Ovary (tissue), 9 donors: ENCODE measurements around the gene ARHGAP12. TPM values are rescaled to one million over a fixed set of nuclear protein-coding genes. Genes with fewer than 3 reads are reported as not detected.

Experiments used
- DNase-seq, 5 donors: peaks; one replicate each; pipeline ENCODE4 v3.0.0-alpha.2; 2019 to 2020
- H3K27ac ChIP-seq, 2 donors: fragments of 200-600 bp; one replicate each; pipeline versions ENCODE4 v1.5.1 to v1.8.0; 2019 to 2022
- H3K27me3 ChIP-seq: fragments of 200-600 bp; one replicate; pipeline ENCODE4 v1.8.0; 2022
- H3K36me3 ChIP-seq: fragments of 200-600 bp; sonication (generic); one replicate; pipeline ENCODE4 v1.5.1; 2019
- H3K4me1 ChIP-seq: one replicate; pipeline ENCODE4 v1.8.1; 2013; ENCODE audit warnings: mild to moderate bottlenecking, moderate library complexity; ENCODE audit not compliant: insufficient read depth
- H3K4me3 ChIP-seq: fragments of 200-600 bp; sonication (generic); one replicate; pipeline ENCODE4 v1.5.1; 2017
- H3K9me3 ChIP-seq, 2 donors: fragments of 200-600 bp in 1 of 2; sonication (generic) in 1 of 2; one replicate each; pipeline versions ENCODE4 v1.5.1 to v1.8.1; 2013 to 2019; ENCODE audit warnings: mild to moderate bottlenecking in 1 of 2, moderate library complexity in 1 of 2
- EP300 ChIP-seq: sonication (generic); formaldehyde crosslinking; IDR thresholded peaks from one replicate; pipeline ENCODE4 v1.6.1; 2017; ENCODE audit warnings: antibody characterized with exemption
- POLR2A ChIP-seq: fragments of 450-650 bp; IDR thresholded peaks from one replicate; pipeline ENCODE4 v1.6.1; 2017; ENCODE audit warnings: antibody characterized with exemption, mild to moderate bottlenecking, moderate library complexity
- WGBS, 3 donors: extraction: QIAGEN DNeasy Blood & Tissue Kit in 1 of 3; methylation state at CpG; one replicate each; pipeline versions ENCODE4 v1.1.5 to v1.1.7; 2013 to 2017; 5-methylcytosine and 5-hydroxymethylcytosine counted together
- intact Hi-C, 4 donors: fragments of 100-400 bp; cut with DNase I; formaldehyde crosslinking; loops; one replicate each; pipeline versions ENCODE4 v1.11.0 to v1.15.1; 2022 to 2023
- polyA plus RNA-seq, 2 donors: library from polyadenylated mRNA; stranded (reverse); fragments of 200-250 nt in 1 of 2; fragments of 350-450 nt in 1 of 2; fragmentation: Illumina TruSeq in 1 of 2; extraction: RNeasy Lipid Tissue Mini Kit (QIAGEN cat#74804) in 1 of 2; gene quantifications; one replicate each; pipeline ENCODE4 v1.2.3, GENCODE V29; 2013 to 2014
- total RNA-seq, 7 donors: library from RNA; depleted of rRNA in 2 of 7; stranded (reverse); fragments of >200 nt in 2 of 7; fragmentation: NEBNext Ultra II Directional in 3 of 7; extraction: Animal tissue kit (Norgen Biotek cat#: 25700) in 3 of 7; gene quantifications; one replicate each; pipeline versions ENCODE4 v1.1.0 to v1.2.4, GENCODE V29; 2016 to 2023
- TF ChIP-seq, protein P1 (sequence below), 3 donors: fragments of 450-650 bp in 2 of 3; fragments of 200-600 bp in 1 of 3; IDR thresholded peaks; one replicate each; pipeline versions ENCODE4 v1.5.1 to v1.8.0; 2016 to 2022; ENCODE audit warnings: antibody characterized with exemption in 3 of 3, mild to moderate bottlenecking in 1 of 3
- donor health status: DM: no; HTN: no; CAD: no; lungs with moderate emphysema.
- donor health status: DM: no; HTN: no; CAD: no.
- donor health status: Bipolar disorder and iron deficiency.
- donor health status: DM: yes; HTN: yes; CAD: no.
- donor health status: DM: no; HTN: no; CAD: no.
- donor health status: DM: yes; HTN: yes; CAD: no.

Gene ARHGAP12
- total and polyA plus RNA-seq, 9 donors: 13.9 to 60.6 (median 32.0) TPM

DNA sequence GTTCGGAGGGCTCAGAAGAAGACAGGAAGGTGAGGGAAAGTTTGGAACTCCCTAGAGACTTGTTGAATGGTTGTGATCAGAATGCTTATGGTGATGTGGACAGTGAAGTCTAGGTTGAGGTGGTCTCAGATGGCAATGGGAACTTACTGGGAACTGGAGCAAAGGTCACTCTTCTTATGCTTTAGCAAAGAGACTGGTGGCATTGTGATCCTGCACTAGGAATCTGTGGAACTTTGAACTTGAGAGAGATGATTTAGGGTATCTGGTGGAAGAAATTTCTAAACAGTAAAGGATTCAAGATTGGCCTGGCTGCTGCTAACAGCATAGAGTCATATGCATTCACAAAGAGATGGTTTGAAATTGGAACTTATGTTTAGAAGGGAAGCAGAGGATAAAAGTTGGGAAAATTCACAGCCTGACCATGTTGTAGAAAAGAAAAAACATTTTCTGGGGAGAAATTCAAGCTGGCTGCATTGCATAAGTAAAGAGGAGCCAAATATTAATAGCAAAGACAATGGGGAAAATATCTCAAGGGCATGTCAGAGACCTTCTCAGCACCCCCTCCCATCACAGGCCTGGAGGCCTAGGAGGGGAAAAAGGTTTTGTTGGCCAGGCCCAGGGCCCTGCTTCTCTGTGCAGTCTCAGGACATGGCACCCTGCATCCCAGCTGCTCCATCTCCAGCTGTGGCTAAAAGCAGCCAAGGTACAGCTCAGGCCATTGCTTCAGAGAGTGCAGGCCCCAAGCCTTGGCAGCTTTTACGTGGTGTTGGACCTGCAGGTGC lies 26.0 kb upstream of the ARHGAP12 start:
- intact Hi-C loops: no loop called here
- WGBS, 3 donors: 93 to 94% (median 94%) methylated on average over 2 of the region's 2 CpGs
- Histone ChIP-seq H3K4me3 (no peak overlapping the region), H3K9me3 (peaks cover 0 to 4% of the 10 kb centered on the region in 2 donors), H3K27me3 (no peaks in the 10 kb centered on the region), H3K4me1 (peaks cover 1% of the 10 kb centered on the region), H3K36me3 (no peaks in the 10 kb centered on the region), H3K27ac (no peak overlapping the region)
- DNase-seq: no peak
- TF ChIP-seq EP300 (no peak), POLR2A (no peak)
- TF ChIP-seq, protein P1, sequence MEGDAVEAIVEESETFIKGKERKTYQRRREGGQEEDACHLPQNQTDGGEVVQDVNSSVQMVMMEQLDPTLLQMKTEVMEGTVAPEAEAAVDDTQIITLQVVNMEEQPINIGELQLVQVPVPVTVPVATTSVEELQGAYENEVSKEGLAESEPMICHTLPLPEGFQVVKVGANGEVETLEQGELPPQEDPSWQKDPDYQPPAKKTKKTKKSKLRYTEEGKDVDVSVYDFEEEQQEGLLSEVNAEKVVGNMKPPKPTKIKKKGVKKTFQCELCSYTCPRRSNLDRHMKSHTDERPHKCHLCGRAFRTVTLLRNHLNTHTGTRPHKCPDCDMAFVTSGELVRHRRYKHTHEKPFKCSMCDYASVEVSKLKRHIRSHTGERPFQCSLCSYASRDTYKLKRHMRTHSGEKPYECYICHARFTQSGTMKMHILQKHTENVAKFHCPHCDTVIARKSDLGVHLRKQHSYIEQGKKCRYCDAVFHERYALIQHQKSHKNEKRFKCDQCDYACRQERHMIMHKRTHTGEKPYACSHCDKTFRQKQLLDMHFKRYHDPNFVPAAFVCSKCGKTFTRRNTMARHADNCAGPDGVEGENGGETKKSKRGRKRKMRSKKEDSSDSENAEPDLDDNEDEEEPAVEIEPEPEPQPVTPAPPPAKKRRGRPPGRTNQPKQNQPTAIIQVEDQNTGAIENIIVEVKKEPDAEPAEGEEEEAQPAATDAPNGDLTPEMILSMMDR (IDR thresholded peaks at IDR 0.05): no peak

DNA sequence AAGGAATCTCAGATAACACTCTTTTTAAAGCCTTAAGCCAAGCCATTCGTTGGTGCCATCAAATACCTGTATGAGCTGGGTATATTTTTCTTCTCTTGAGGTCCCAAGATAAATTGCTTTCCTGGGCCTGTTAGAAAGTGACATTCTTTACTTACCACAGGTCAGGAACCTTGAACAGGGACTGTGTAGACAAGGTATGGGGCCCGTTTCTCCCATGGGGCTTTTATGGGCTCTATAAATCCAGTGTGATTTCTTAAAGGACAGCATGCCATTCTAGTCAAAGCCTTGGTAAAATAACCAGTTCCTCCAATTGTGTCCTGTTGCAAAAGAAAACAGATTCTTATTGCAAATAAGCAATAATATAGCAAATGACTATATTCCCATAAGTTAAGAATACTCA lies 24.8 kb upstream of the ARHGAP12 start:
- no peaks in the 10 kb centered on the region for H3K4me1 ChIP-seq
- DNase-seq: no peak
- WGBS, 3 donors: 81 to 92% (median 86%) methylated on average over 2 of the region's 2 CpGs
- H3K4me3 ChIP-seq: no peak overlapping the region
- no peak overlapping the region for H3K27ac ChIP-seq
- H3K27me3 ChIP-seq: no peaks in the 10 kb centered on the region
- H3K9me3 ChIP-seq: peaks cover 0 to 4% of the 10 kb centered on the region in 2 donors
- H3K36me3 ChIP-seq: no peaks in the 10 kb centered on the region
- intact Hi-C loops: no loop called here
- no peak for TF ChIP-seq POLR2A
- TF ChIP-seq EP300: no peak
- TF ChIP-seq, protein P1 (IDR thresholded peaks at IDR 0.05): no peak

DNA sequence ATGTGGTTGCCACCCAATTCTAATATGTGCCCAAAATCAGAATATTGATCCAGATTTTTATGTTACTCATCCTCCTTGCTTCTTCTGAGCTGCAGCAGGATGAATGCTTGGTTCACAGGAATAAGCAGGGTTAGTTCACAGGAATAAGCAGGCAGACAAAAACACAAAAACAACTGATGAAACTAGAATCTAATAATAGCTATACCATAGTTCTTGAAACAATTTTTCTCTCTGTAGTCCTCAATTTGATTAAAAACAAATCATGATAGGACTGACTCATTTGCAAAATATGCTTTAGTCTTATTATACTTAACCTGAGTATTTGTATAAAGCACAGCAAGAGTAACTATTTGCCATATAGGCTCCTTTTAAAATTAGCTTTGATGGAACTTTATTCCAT lies 24.4 kb upstream of the ARHGAP12 start:
- H3K27me3 ChIP-seq: no peaks in the 10 kb centered on the region
- intact Hi-C loops: no loop called here
- no peak for DNase-seq
- H3K4me3 ChIP-seq: no peak overlapping the region
- H3K27ac ChIP-seq: no peak overlapping the region
- TF ChIP-seq EP300 (no peak), POLR2A (no peak)
- TF ChIP-seq, protein P1 (IDR thresholded peaks at IDR 0.05): no peak
- H3K9me3 ChIP-seq: peaks cover 0 to 4% of the 10 kb centered on the region in 2 donors
- H3K4me1 ChIP-seq: peaks cover under 1% of the 10 kb centered on the region
- H3K36me3 ChIP-seq: no peaks in the 10 kb centered on the region

DNA sequence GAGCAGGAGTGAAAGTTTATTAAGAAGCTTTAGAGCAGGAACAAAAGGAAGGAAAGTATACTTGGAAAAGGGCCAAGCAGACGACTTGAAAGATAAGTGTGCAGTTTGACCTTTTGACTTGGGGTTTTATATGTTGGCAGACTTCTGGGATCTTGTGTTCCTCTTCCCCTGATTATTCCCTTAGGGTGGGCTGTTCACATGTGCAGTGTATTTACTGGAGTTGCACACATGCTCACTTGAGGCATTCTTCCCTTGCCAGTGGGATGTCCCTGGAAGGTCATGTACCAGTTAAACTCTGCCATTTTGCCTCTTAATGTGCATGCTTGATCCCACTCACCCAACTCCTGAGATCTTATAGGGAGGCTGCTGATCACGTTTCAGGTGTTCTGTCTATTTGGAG lies 23.4 kb upstream of the ARHGAP12 start:
- DNase-seq: no peak
- Histone ChIP-seq H3K27ac (no peak overlapping the region), H3K4me1 (peaks cover 5% of the 10 kb centered on the region), H3K4me3 (no peak overlapping the region), H3K36me3 (no peaks in the 10 kb centered on the region), H3K9me3 (peaks cover 0 to 4% of the 10 kb centered on the region in 2 donors), H3K27me3 (no peaks in the 10 kb centered on the region)
- WGBS, 3 donors: 29 to 40% (median 38%) methylated on average over 2 of the region's 2 CpGs
- intact Hi-C loops: no loop called here
- no peak for TF ChIP-seq POLR2A
- TF ChIP-seq, protein P1 (IDR thresholded peaks at IDR 0.05): no peak
- TF ChIP-seq EP300: no peak
